DND-41 (cell line): ENCODE measurements around the gene ITIH3.

Experiments
- ATAC-seq: fragments of 200-7000 bp; cut with Tn5 transposase; 3 replicates; pipeline ENCODE4 v1.9.1; 2021; ENCODE audit warnings: low read depth; ENCODE audit not compliant: insufficient read depth
- DNase-seq: peaks from one replicate; pipeline ENCODE4 v3.0.0-alpha.2; 2020
- H2AFZ ChIP-seq: 2 replicates; pipeline ENCODE4 v1.6.0; 2012; ENCODE audit warnings: low read depth, low read length
- H3K27ac ChIP-seq: 2 replicates; pipeline ENCODE4 v1.5.1; 2012; ENCODE audit warnings: low read length, inconsistent platforms
- H3K27me3 ChIP-seq: fragments of 200-600 bp; sonication (generic); 2 replicates; pipeline ENCODE4 v1.6.0; 2012; ENCODE audit warnings: low read length, mild to moderate bottlenecking, inconsistent platforms; ENCODE audit not compliant: insufficient read depth, poor library complexity
- H3K36me3 ChIP-seq: 2 replicates; pipeline ENCODE4 v1.5.1; 2012; ENCODE audit warnings: low read length, inconsistent platforms; ENCODE audit not compliant: insufficient read depth
- H3K4me1 ChIP-seq: 2 replicates; pipeline ENCODE4 v1.5.1; 2012; ENCODE audit warnings: mild to moderate bottlenecking, low read length; ENCODE audit not compliant: insufficient read depth
- H3K4me2 ChIP-seq: 2 replicates; pipeline ENCODE4 v1.6.0; 2012; ENCODE audit warnings: mild to moderate bottlenecking, moderate library complexity, low read length, inconsistent platforms; ENCODE audit not compliant: insufficient read depth
- H3K4me3 ChIP-seq, 2 experiments: fragments of 200-600 bp in 1 of 2; shearing (Covaris generic) in 1 of 2; 2 replicates each; pipeline ENCODE4 v1.5.1; 2012 to 2016; ENCODE audit warnings: inconsistent platforms in 2 of 2, low read length in 2 of 2, mild to moderate bottlenecking in 2 of 2, low read depth in 1 of 2, moderate library complexity in 1 of 2
- H3K79me2 ChIP-seq: 2 replicates; pipeline ENCODE4 v1.6.0; 2012; ENCODE audit warnings: low read length, inconsistent platforms; ENCODE audit not compliant: insufficient read depth
- H3K9ac ChIP-seq: 2 replicates; pipeline ENCODE4 v1.6.0; 2012; ENCODE audit warnings: low read depth, mild to moderate bottlenecking, inconsistent platforms, low read length, moderate library complexity
- H3K9me3 ChIP-seq: 2 replicates; pipeline ENCODE4 v1.5.1; 2012; ENCODE audit warnings: low read length, moderate library complexity, mild to moderate bottlenecking, inconsistent platforms; ENCODE audit not compliant: insufficient read depth, severe bottlenecking
- H4K20me1 ChIP-seq: 2 replicates; pipeline ENCODE4 v1.6.0; 2012; ENCODE audit warnings: low read length; ENCODE audit not compliant: insufficient read depth
- EZH2 ChIP-seq: IDR thresholded peaks from 3 replicates; pipeline ENCODE4 v1.6.1; 2012; ENCODE audit warnings: borderline replicate concordance, low read depth, mild to moderate bottlenecking, moderate library complexity, low read length, inconsistent platforms; ENCODE audit not compliant: severe bottlenecking
- TF ChIP-seq, protein P1 (sequence below): IDR thresholded peaks from 2 replicates; pipeline ENCODE4 v1.5.1; 2012; ENCODE audit warnings: borderline replicate concordance, low read length, moderate library complexity, mild to moderate bottlenecking; ENCODE audit not compliant: poor library complexity, severe bottlenecking; ENCODE audit errors: extremely low read depth

Gene ITIH3

DNA sequence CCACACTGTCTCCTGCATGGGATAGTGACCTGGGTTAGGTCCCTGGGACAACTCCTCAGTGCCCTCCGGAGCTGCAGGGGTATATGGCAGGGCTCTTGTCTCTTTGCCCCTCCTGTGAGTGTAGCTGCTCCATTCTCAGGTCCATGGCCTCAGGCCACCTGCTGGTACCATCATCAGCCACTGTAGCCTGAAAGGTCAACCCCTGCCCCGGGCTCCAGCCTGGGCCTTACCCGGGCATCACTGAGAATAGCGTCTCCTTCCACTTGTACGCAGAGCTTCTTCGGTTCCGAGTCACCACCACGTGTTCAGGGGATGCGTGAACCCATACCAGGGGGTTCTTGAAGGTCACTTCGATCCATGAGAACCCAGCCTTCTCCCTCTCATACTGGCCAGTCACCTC lies 22.1 kb downstream of the ITIH3 start:
- H3K27me3 ChIP-seq: no peaks in the 10 kb centered on the region
- no peak overlapping the region for H3K27ac ChIP-seq
- H3K4me1 ChIP-seq: no peaks in the 10 kb centered on the region
- no peak overlapping the region for H3K4me3 ChIP-seq
- no peaks in the 10 kb centered on the region for H3K79me2 ChIP-seq
- no peaks in the 10 kb centered on the region for H3K36me3 ChIP-seq
- DNase-seq (no peak), ATAC-seq (no peak)
- no peak overlapping the region for H3K4me2 ChIP-seq
- TF ChIP-seq, protein P1, sequence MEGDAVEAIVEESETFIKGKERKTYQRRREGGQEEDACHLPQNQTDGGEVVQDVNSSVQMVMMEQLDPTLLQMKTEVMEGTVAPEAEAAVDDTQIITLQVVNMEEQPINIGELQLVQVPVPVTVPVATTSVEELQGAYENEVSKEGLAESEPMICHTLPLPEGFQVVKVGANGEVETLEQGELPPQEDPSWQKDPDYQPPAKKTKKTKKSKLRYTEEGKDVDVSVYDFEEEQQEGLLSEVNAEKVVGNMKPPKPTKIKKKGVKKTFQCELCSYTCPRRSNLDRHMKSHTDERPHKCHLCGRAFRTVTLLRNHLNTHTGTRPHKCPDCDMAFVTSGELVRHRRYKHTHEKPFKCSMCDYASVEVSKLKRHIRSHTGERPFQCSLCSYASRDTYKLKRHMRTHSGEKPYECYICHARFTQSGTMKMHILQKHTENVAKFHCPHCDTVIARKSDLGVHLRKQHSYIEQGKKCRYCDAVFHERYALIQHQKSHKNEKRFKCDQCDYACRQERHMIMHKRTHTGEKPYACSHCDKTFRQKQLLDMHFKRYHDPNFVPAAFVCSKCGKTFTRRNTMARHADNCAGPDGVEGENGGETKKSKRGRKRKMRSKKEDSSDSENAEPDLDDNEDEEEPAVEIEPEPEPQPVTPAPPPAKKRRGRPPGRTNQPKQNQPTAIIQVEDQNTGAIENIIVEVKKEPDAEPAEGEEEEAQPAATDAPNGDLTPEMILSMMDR: no peak
- TF ChIP-seq EZH2: no peak
- no peak overlapping the region for H2AFZ ChIP-seq
- no peaks in the 10 kb centered on the region for H4K20me1 ChIP-seq
- H3K9me3 ChIP-seq: no peaks in the 10 kb centered on the region
- no peak overlapping the region for H3K9ac ChIP-seq

DNA sequence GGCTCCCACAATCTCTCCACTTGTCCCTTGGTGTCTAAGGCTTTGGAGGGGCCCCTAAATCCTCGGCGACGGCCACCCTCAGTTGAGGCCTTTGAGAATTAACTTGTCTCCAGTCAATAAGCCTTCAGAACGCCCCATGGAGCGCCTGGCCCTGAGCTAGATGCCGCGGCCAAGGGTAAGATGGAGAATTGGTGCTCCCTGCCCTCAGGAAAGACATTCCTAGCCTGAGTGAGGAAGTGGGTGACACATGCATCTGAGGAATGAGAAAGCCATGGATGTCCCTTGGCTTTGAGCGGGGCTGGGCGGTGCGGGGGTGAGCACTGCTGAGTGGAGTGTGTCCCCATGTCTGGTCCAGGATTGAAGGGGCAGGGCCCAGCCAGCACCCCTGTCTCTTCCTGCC lies 22.6 kb downstream of the ITIH3 start:
- DNase-seq (no peak), ATAC-seq (no peak)
- H3K9me3 ChIP-seq: no peaks in the 10 kb centered on the region
- H3K9ac ChIP-seq: no peak overlapping the region
- no peak overlapping the region for H2AFZ ChIP-seq
- no peaks in the 10 kb centered on the region for H3K27me3 ChIP-seq
- no peaks in the 10 kb centered on the region for H4K20me1 ChIP-seq
- no peak overlapping the region for H3K27ac ChIP-seq
- H3K4me1 ChIP-seq: no peaks in the 10 kb centered on the region
- H3K79me2 ChIP-seq: no peaks in the 10 kb centered on the region
- no peaks in the 10 kb centered on the region for H3K36me3 ChIP-seq
- no peak overlapping the region for H3K4me3 ChIP-seq
- TF ChIP-seq, protein P1: no peak
- no peak for TF ChIP-seq EZH2
- no peak overlapping the region for H3K4me2 ChIP-seq

DNA sequence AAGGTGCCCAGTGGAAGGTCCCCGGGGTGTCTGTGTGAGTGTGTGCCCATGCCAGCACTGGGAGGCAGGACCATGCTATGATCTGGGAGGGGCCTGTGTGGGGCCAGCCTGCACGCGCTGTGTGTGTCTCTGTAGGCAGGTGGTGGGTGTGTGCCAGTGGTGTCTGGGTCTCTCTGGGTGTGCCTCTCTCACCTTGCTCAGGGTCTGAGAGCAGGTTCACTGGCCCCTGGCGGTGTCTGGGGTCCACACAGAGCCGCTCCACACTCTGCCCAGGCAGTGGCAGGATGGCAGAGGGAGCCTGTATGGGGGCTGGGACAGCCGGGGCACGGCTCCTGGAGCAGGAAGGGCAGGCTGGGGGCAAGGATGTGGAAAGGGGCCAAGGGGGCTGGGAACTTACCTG lies 23.3 kb downstream of the ITIH3 start:
- TF ChIP-seq, protein P1: no peak
- TF ChIP-seq EZH2: no peak
- H3K27me3 ChIP-seq: no peaks in the 10 kb centered on the region
- no peak overlapping the region for H3K9ac ChIP-seq
- H2AFZ ChIP-seq: no peak overlapping the region
- no peak overlapping the region for H3K4me3 ChIP-seq
- no peaks in the 10 kb centered on the region for H3K9me3 ChIP-seq
- no peaks in the 10 kb centered on the region for H4K20me1 ChIP-seq
- no peaks in the 10 kb centered on the region for H3K36me3 ChIP-seq
- H3K79me2 ChIP-seq: no peaks in the 10 kb centered on the region
- H3K4me1 ChIP-seq: no peaks in the 10 kb centered on the region
- H3K4me2 ChIP-seq: no peak overlapping the region
- H3K27ac ChIP-seq: no peak overlapping the region
- ATAC-seq (no peak), DNase-seq (no peak)

DNA sequence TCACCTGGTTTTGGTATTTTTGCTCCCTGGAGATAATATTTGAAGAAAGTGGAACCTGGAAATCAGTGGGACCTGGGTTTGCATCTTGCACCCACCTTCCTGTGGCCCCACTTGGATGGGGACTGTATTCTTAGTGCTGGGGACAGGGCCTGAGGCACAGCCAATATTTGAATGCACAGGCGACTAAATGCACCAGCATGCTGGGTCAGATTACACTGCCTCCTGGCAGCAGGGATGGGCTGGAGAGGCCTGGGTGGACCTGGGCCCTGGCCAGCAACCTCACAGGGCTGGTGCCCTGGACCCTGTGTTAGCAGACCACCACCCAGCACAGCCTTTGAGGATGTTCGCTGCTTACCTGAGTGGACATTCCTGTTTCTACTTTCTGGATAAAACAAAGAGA lies 25.3 kb downstream of the ITIH3 start:
- Histone ChIP-seq H3K4me3 (no peak overlapping the region), H3K27ac (no peak overlapping the region), H3K27me3 (no peaks in the 10 kb centered on the region), H3K4me1 (no peaks in the 10 kb centered on the region), H2AFZ (no peak overlapping the region), H3K79me2 (no peaks in the 10 kb centered on the region), H3K9ac (no peak overlapping the region), H3K36me3 (no peaks in the 10 kb centered on the region), H3K9me3 (no peaks in the 10 kb centered on the region), H4K20me1 (no peaks in the 10 kb centered on the region), H3K4me2 (no peak overlapping the region)
- no peak for DNase-seq
- no peak for ATAC-seq
- TF ChIP-seq, protein P1: no peak
